Transverse colon (tissue), 4 donors: ENCODE results near the gene KLHL1.

Experiments
- CTCF ChIP-seq, 5 experiments: fragments of 200-600 bp in 3 of 5; fragments of 450-650 bp in 2 of 5; sonication (generic) in 3 of 5; IDR thresholded peaks; 1 replicate in 2 of 5; 2 replicates in 3 of 5; pipeline ENCODE4 v1.5.1; 2016 to 2017; ENCODE audit warnings: antibody characterized with exemption in 5 of 5, inconsistent platforms in 3 of 5, mild to moderate bottlenecking in 2 of 5, moderate library complexity in 1 of 5
- POLR2A ChIP-seq: fragments of 450-650 bp; IDR thresholded peaks from one replicate; pipeline ENCODE4 v1.6.1; 2016; ENCODE audit warnings: antibody characterized with exemption, mild to moderate bottlenecking, moderate library complexity
- POLR2AphosphoS5 ChIP-seq, 3 donors: sonication (generic); formaldehyde crosslinking; IDR thresholded peaks; one replicate each; pipeline ENCODE4 v1.6.1; 2016; ENCODE audit warnings: antibody characterized with exemption in 3 of 3

GRCh38 chr13:69683921-69684686 lies 424.1 kb downstream of the KLHL1 start:
- no peak for TF ChIP-seq CTCF (IDR thresholded peaks at IDR 0.05)
- TF ChIP-seq POLR2AphosphoS5 (IDR thresholded peaks at IDR 0.05) = no peak
- TF ChIP-seq POLR2A = no peak
